ENCODE data around the gene GRK4.
"Not testable (repeated sequence)": the region's sequence is repeated elsewhere in the genome, so short reads cannot be mapped to it uniquely, and the experiment has no call there.

GRK4 gene

DNA sequence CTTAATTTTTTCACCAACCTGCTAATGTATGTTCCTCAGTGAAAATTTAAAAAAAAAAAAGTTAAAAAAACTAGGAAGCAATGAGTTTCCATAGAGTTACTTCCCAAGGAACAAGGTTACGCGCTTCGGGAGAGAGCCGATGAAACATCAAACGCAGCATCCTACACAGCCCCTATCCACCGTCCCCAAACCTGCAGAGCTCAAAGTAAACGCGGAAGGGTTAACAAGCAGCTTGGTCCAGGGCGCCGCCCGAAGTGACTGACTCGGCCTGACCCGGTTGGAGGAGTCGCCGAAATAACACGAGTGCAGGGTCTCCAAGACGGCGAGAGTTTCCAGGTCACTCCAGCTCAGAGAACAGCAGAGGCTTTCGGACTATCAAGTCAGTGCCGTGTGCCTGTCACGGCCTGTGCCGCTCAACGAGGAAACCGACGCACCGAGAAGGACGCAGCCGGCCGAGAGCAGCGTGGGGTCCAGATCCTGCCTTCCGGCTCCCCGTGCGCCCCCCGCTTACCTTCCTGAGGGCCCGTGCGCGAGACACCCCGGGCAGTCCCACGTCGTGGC, 677 bp upstream of the GRK4 start:
- no peak for DNase-seq

- no peak for DNase-seq
Measured at GRCh38 chr4:2963966-2964471, 648 bp downstream of the GRK4 start.

- DNase-seq: no peak
Measured at GRCh38 chr4:2964706-2965258, 1.4 kb downstream of the GRK4 start.

DNA sequence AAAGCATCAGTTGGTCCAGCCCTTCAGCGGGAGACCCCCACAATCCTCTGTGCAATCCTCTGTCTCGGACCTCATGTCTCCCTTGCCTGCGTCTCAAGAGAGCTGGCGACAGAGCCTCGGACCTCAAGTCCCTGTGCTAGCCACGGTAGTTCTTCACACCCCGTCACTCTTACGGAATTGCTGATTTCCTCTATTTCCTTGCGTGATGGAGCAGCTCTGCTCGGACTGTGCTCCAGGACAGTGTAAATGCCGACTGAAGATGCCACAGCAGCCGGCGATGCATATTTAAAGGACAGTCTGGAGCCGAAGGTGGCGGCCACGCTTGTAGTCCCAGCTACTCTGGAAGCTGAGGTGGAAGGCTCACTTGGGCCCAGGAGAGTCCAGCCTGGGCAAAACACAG, 1.9 kb downstream of the GRK4 start:
- DNase-seq: no peak

- DNase-seq: no peak
Measured at GRCh38 chr4:2968381-2968780, 5.0 kb downstream of the GRK4 start.

DNA sequence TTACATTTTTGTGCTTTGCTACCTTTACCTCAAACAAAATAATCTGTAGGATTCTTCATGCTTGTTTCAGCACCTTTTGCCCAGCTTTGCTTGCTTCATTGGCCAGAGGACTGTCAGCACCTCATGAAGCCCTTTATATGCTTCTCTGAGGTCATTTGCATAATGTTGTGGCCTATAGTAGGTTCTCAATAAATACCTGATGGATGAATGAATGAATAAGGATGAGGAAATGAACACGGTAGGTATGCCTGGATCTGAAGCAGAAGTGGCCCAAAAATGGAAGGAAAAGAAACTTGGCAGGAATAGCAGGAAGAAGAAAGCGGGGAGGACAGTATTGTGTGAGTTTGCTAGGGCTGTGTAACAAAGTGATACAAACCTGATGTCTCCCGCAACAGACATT, 7.9 kb downstream of the GRK4 start:
- DNase-seq: no peak

DNA sequence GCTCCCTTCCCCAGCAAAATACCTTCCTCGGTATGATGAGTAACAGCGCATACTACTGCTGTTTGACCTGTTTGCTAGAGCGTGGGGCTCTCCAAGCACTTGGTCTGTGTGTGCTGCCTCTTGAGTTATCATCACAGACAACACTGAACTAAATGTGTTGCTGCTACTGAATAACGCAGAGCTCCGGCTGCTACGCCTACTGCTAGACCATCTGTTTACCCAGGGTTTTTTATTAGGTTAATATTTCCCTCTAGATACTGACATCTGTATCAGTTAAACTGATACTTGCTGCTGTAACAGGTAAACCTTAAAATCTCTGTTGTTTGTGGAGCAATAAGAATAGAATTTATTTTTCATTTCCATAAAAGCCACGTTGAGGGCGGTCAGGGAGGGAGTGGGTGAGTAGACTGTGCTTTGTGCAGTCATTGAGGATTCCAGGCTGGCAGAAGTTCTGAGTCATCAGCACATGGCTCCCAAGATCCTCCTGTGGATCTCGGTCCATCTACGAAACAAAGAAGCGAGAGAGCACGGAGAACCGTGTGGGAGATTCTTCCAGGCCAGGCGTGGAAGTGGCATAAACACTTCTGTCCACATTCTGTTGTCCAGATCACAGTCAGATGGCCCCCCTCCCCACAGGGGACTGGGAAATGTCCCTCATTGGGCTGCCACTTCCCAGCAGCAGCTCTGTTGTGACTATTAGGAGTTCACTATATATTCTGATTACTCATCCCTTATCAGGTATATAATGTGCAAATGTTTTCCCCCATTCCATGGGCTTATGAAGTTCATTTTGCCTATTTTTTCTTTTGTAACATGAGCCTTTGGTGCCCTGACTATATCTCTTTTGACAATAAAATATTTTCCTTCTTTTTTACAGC, 14.1 kb downstream of the GRK4 start:
- DNase-seq: no peak

GRCh38 chr4:2981256-2981819, 18.0 kb downstream of the GRK4 start:
- no peak for DNase-seq

- DNase-seq: no peak
Measured at GRCh38 chr4:2982012-2982411, 18.6 kb downstream of the GRK4 start.

DNA sequence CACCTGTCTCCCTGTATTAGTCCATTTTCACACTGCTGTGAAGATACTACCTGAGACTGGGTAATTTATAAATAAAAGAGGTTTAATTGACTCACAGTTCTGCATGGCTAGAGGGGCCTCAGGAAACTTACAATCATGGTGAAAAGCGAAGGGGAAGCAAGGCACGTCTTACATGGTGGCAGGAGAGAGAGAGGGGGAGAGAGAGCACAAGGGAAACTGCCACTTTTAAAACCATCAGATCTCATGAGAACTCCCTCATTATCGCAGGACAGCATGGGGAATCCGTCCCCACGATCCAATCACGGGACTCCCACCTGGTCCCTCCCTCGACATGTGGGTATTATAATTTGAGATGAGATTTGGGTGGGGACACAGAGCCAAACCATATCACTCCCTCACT, 20.3 kb downstream of the GRK4 start:
- not testable (repeated sequence) for DNase-seq

DNA sequence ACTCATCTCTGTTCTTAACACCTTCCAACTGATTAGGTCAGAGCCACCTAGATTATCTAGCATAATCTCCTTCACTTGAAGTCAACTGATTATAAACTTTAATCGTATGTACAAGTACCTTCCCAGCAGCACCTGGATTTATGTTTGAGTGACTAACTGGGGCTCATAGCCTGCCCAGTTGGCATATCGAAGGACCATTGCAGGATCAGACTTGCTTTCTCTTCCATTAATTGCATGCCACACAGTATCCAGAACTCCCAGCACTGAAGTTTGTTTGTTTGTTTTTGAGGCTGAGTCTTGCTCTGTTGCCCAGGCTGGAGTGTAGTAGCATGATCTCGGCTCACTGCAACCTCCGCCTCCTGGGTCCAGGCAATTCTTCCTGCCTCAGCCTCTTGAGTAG, 27.9 kb downstream of the GRK4 start:
- DNase-seq: no peak

DNA sequence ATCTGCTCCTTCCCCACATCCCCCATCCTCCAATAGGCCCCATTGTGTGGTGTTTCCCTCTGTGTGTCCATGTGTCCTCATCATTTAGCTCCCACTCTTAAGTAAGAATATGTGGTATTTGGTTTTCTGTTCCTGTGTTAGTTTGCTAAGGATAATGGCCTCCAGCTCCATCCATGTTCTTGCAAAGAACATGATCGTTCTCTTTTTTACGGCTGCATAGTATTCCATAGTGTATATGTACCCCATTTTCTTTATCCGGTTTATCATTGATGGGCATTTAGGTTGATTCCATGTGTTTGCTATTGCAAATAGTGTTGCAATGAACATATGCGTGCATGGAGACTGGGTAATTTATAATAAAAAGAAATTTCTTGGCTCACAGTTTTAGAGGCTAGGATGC, 31.5 kb downstream of the GRK4 start:
- DNase-seq: no peak

GRCh38 chr4:2995546-2996265, 32.3 kb downstream of the GRK4 start:
- no peak for DNase-seq

GRCh38 chr4:2996415-2996814, 33.0 kb downstream of the GRK4 start:
- DNase-seq: no peak

DNA sequence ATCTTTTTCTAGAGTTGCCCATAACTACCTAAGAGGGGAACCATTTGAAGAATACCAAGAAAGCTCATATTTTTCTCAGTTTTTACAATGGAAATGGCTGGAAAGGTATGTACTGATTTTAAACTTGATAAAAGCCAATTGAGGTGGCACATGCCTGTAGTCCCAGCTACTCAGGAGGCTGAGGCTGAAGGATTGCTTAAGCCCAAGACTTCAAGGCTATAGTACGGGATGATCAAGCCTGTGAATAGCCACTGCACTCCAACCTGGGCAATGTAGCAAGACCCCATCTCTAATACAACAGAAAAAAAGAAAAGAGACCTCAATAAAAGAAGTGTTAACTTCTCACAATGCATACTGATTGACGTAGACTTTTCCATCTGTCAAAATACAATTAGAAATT, 44.4 kb downstream of the GRK4 start:
- no peak for DNase-seq

DNA sequence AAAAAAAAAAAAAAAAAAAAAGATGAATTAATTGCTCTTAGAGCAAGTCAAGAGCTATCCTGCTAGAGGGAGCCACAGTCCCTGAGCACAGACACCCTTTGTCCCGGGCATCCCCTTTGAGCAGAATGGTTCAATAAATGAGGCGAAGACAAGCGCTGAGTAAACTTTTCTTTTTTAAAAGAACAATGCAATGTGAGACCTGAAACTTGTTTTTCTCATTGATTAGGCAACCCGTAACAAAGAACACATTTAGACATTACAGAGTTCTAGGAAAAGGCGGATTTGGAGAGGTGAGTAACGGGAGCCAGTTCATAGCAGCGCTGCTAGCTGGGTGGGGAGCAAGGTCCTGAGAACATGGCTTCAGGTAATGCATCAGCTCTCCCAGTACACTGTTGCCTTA, 46.1 kb downstream of the GRK4 start:
- DNase-seq: peak; percentile 17 to 43

- DNase-seq: no peak
Measured at GRCh38 chr4:3010577-3010976, 47.2 kb downstream of the GRK4 start.

DNA sequence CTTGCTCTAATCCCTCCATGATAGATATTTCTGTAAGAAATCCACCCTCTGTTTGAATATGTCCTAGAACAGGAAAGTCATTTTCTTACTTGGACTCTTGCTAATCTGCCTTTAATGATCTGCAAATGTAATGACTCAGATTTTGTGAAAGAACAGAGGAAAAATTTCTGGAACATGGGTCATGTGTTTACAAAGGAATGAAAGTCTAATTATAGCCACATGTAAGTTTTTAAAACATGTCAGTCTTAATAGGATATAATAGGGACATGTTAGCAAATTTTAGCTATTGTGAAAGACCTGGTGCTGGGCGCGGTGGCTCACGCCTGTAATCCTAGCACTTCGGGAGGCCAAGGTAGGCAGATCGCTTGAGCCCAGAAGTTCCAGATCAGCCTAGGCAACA, 47.6 kb downstream of the GRK4 start:
- no peak for DNase-seq

- DNase-seq: no peak
Measured at GRCh38 chr4:3011456-3012220, 48.3 kb downstream of the GRK4 start.

- no peak for DNase-seq
Measured at GRCh38 chr4:3013323-3013722, 50.0 kb downstream of the GRK4 start.

GRCh38 chr4:3013839-3014350, 50.5 kb downstream of the GRK4 start:
- DNase-seq: peak; percentile 43 to 56

DNA sequence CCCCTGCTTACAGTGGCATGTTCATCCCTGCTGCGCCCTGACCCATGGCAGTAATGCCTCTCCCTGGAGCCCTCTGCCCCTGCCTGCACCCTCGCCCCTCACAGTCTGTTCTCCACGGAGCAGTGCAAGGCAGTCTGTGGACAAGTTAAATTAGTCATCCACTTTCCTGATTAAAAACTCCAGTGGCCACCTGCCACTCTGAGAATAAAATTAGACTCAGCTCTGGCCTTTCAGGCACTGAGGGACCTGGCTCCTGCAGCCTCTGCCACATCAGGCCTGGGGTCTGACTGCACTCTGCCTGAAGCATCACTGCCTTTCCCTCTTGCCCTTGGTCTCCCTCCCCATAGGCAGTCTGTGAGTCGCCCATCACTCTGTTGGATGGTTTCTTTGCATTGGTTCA, 53.6 kb downstream of the GRK4 start:
- DNase-seq: no peak
